ENCODE data around the gene ARMC12.

DNA sequence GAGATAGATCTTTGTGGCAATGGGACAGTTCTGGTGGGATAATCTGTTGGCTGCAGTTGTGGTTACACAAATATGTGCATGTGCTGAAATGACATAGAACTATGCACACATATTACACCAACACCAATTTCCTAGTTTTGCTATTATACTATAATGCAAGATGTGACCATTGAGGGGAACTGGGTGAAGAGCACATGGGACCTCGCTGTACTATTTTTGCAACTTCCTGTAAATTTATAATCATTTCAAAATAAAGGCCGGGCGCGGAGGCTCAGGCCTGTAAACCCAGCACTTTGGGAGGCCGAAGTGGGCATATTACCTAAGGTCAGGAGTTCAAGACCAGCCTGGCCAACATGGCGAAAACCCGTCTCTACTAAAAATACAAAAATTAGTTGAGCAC, 8.7 kb downstream of the ARMC12 start:
- TF ChIP-seq EZH2 (IDR thresholded peaks at IDR 0.05) (no peak), POLR2AphosphoS5 (IDR thresholded peaks at IDR 0.05; ENCODE audit: borderline replicate concordance, low read depth, low read length) (no peak), FOXP2 (optimal IDR thresholded peaks at IDR 0.05; ENCODE audit: control extremely low read depth, extremely low read length, insufficient read depth) (no peak)

Measured in SK-N-MC (cell line).